ENCODE measurements around the gene PGF. TPM values are rescaled to one million over a fixed set of nuclear protein-coding genes. Genes with fewer than 3 reads are reported as not detected.

The PGF gene
- total and polyA plus RNA-seq, 4 donors: 7.6 to 33.7 (median 22.7) TPM

- Histone ChIP-seq H3K4me1 (ENCODE audit: control insufficient read depth in 1 of 2, insufficient read depth in 2 of 2, low read length in 2 of 2) (no peaks in the 10 kb centered on the region), H3K9me3 (ENCODE audit: control insufficient read depth, low read length) (no peaks in the 10 kb centered on the region), H3K36me3 (ENCODE audit: control insufficient read depth in 1 of 2, insufficient read depth in 2 of 2, low read length in 1 of 2) (no peaks in the 10 kb centered on the region), H3K27me3 (ENCODE audit: control insufficient read depth in 1 of 2, insufficient read depth in 2 of 2, low read length in 1 of 2) (no peaks in the 10 kb centered on the region), H3K27ac (ENCODE audit: low read depth in 1 of 2, low read length in 2 of 2) (no peak overlapping the region), H3K4me3 (ENCODE audit: low read length in 2 of 2) (no peak overlapping the region)
- intact Hi-C loops (cut with DNase I): loop anchor here (5.0 kb wide), 2 partner anchors 37 to 177 kb away; no protein-coding TSS in a partner anchor
- ATAC-seq (ENCODE audit: low FRiP score) (no peak), DNase-seq (no peak)
- 75 to 80% methylated on average over 9 to 10 of the region's 10 CpGs for WGBS, 2 donors
Measured at GRCh38 chr14:74910556-74910955, 44.8 kb downstream of the PGF start.

GRCh38 chr14:74909911-74910310 is 45.5 kb downstream of the PGF start:
- DNase-seq (no peak), ATAC-seq (ENCODE audit: low FRiP score) (no peak)
- Histone ChIP-seq H3K4me3 (ENCODE audit: low read length in 2 of 2) (no peak overlapping the region), H3K27me3 (ENCODE audit: control insufficient read depth in 1 of 2, insufficient read depth in 2 of 2, low read length in 1 of 2) (no peaks in the 10 kb centered on the region), H3K27ac (ENCODE audit: low read depth in 1 of 2, low read length in 2 of 2) (no peak overlapping the region), H3K4me1 (ENCODE audit: control insufficient read depth in 1 of 2, insufficient read depth in 2 of 2, low read length in 2 of 2) (no peaks in the 10 kb centered on the region), H3K9me3 (ENCODE audit: control insufficient read depth, low read length) (no peaks in the 10 kb centered on the region), H3K36me3 (ENCODE audit: control insufficient read depth in 1 of 2, insufficient read depth in 2 of 2, low read length in 1 of 2) (no peaks in the 10 kb centered on the region)
- intact Hi-C loops (cut with DNase I): loop anchor here (5.0 kb wide), 2 partner anchors 37 to 177 kb away; no protein-coding TSS in a partner anchor
- WGBS, 2 donors: 87 to 92% methylated on average over 9 to 10 of the region's 10 CpGs

- ATAC-seq (ENCODE audit: low FRiP score) (no peak), DNase-seq (no peak)
- Histone ChIP-seq H3K4me1 (ENCODE audit: control insufficient read depth in 1 of 2, insufficient read depth in 2 of 2, low read length in 2 of 2) (no peaks in the 10 kb centered on the region), H3K9me3 (ENCODE audit: control insufficient read depth, low read length) (no peaks in the 10 kb centered on the region), H3K27ac (ENCODE audit: low read depth in 1 of 2, low read length in 2 of 2) (no peak overlapping the region), H3K4me3 (ENCODE audit: low read length in 2 of 2) (no peak overlapping the region), H3K27me3 (ENCODE audit: control insufficient read depth in 1 of 2, insufficient read depth in 2 of 2, low read length in 1 of 2) (no peaks in the 10 kb centered on the region), H3K36me3 (ENCODE audit: control insufficient read depth in 1 of 2, insufficient read depth in 2 of 2, low read length in 1 of 2) (no peaks in the 10 kb centered on the region)
- 93% methylated on average over 14 of the region's 14 CpGs for WGBS, 2 donors
- intact Hi-C loops (cut with DNase I): no loop called here
Measured at GRCh38 chr14:74909501-74909900, 45.9 kb downstream of the PGF start.

- intact Hi-C loops (cut with DNase I): no loop called here
- H3K9me3 ChIP-seq (ENCODE audit: control insufficient read depth, low read length): no peaks in the 10 kb centered on the region
- H3K4me1 ChIP-seq (ENCODE audit: control insufficient read depth in 1 of 2, insufficient read depth in 2 of 2, low read length in 2 of 2): no peaks in the 10 kb centered on the region
- H3K36me3 ChIP-seq (ENCODE audit: control insufficient read depth in 1 of 2, insufficient read depth in 2 of 2, low read length in 1 of 2): no peaks in the 10 kb centered on the region
- 80 to 84% methylated on average over 9 of the region's 9 CpGs for WGBS, 2 donors
- H3K27ac ChIP-seq (ENCODE audit: low read depth in 1 of 2, low read length in 2 of 2): no peak overlapping the region
- DNase-seq (no peak), ATAC-seq (ENCODE audit: low FRiP score) (no peak)
- no peaks in the 10 kb centered on the region for H3K27me3 ChIP-seq (ENCODE audit: control insufficient read depth in 1 of 2, insufficient read depth in 2 of 2, low read length in 1 of 2)
- no peak overlapping the region for H3K4me3 ChIP-seq (ENCODE audit: low read length in 2 of 2)
Measured at GRCh38 chr14:74908861-74909341, 46.5 kb downstream of the PGF start.

GRCh38 chr14:74907744-74908143 is 47.7 kb downstream of the PGF start:
- Histone ChIP-seq H3K9me3 (ENCODE audit: control insufficient read depth, low read length) (no peaks in the 10 kb centered on the region), H3K36me3 (ENCODE audit: control insufficient read depth in 1 of 2, insufficient read depth in 2 of 2, low read length in 1 of 2) (peaks cover 0 to 3% of the 10 kb centered on the region in 2 donors), H3K4me3 (ENCODE audit: low read length in 2 of 2) (no peak overlapping the region), H3K27ac (ENCODE audit: low read depth in 1 of 2, low read length in 2 of 2) (no peak overlapping the region), H3K4me1 (ENCODE audit: control insufficient read depth in 1 of 2, insufficient read depth in 2 of 2, low read length in 2 of 2) (no peaks in the 10 kb centered on the region), H3K27me3 (ENCODE audit: control insufficient read depth in 1 of 2, insufficient read depth in 2 of 2, low read length in 1 of 2) (no peaks in the 10 kb centered on the region)
- ATAC-seq (ENCODE audit: low FRiP score): no peak
- DNase-seq: no peak
- intact Hi-C loops (cut with DNase I): no loop called here
- WGBS, 2 donors: 20 to 24% methylated on average over 6 of the region's 6 CpGs

GRCh38 chr14:74906925-74907521 is 48.4 kb downstream of the PGF start:
- WGBS, 2 donors: 82 to 85% methylated on average over 12 of the region's 12 CpGs
- no peaks in the 10 kb centered on the region for H3K4me1 ChIP-seq (ENCODE audit: control insufficient read depth in 1 of 2, insufficient read depth in 2 of 2, low read length in 2 of 2)
- intact Hi-C loops (cut with DNase I): no loop called here
- H3K9me3 ChIP-seq (ENCODE audit: control insufficient read depth, low read length): no peaks in the 10 kb centered on the region
- ATAC-seq (ENCODE audit: low FRiP score) (no peak), DNase-seq (no peak)
- no peaks in the 10 kb centered on the region for H3K27me3 ChIP-seq (ENCODE audit: control insufficient read depth in 1 of 2, insufficient read depth in 2 of 2, low read length in 1 of 2)
- no peak overlapping the region for H3K4me3 ChIP-seq (ENCODE audit: low read length in 2 of 2)
- no peak overlapping the region for H3K27ac ChIP-seq (ENCODE audit: low read depth in 1 of 2, low read length in 2 of 2)
- H3K36me3 ChIP-seq (ENCODE audit: control insufficient read depth in 1 of 2, insufficient read depth in 2 of 2, low read length in 1 of 2): peaks cover 0 to 6% of the 10 kb centered on the region in 2 donors

- DNase-seq (peak; percentile 79 to 94), ATAC-seq (ENCODE audit: low FRiP score) (peak; percentile 51)
- Histone ChIP-seq H3K4me3 (ENCODE audit: low read length in 2 of 2) (no peak overlapping the region), H3K27ac (ENCODE audit: low read depth in 1 of 2, low read length in 2 of 2) (no peak overlapping the region), H3K36me3 (ENCODE audit: control insufficient read depth in 1 of 2, insufficient read depth in 2 of 2, low read length in 1 of 2) (peaks cover 5 to 11% of the 10 kb centered on the region in 2 donors), H3K27me3 (ENCODE audit: control insufficient read depth in 1 of 2, insufficient read depth in 2 of 2, low read length in 1 of 2) (no peaks in the 10 kb centered on the region), H3K9me3 (ENCODE audit: control insufficient read depth, low read length) (no peaks in the 10 kb centered on the region), H3K4me1 (ENCODE audit: control insufficient read depth in 1 of 2, insufficient read depth in 2 of 2, low read length in 2 of 2) (no peaks in the 10 kb centered on the region)
- WGBS, 2 donors: 40 to 41% methylated on average over 14 of the region's 14 CpGs
- intact Hi-C loops (cut with DNase I): loop anchor here (2.0 kb wide), 1 partner anchor 45 kb away; no protein-coding TSS in a partner anchor
Measured at GRCh38 chr14:74905595-74906142, 49.7 kb downstream of the PGF start.

GRCh38 chr14:74904635-74905503 is 50.5 kb downstream of the PGF start:
- no peaks in the 10 kb centered on the region for H3K27me3 ChIP-seq (ENCODE audit: control insufficient read depth in 1 of 2, insufficient read depth in 2 of 2, low read length in 1 of 2)
- no peak overlapping the region for H3K4me3 ChIP-seq (ENCODE audit: low read length in 2 of 2)
- DNase-seq: no peak
- intact Hi-C loops (cut with DNase I): loop anchor here (2.0 kb wide), 1 partner anchor 44 kb away; no protein-coding TSS in a partner anchor
- peaks cover 5 to 15% of the 10 kb centered on the region in 2 donors for H3K36me3 ChIP-seq (ENCODE audit: control insufficient read depth in 1 of 2, insufficient read depth in 2 of 2, low read length in 1 of 2)
- no peak overlapping the region for H3K27ac ChIP-seq (ENCODE audit: low read depth in 1 of 2, low read length in 2 of 2)
- WGBS, 2 donors: 76 to 77% methylated on average over 6 of the region's 6 CpGs
- no peak for ATAC-seq (ENCODE audit: low FRiP score)
- H3K9me3 ChIP-seq (ENCODE audit: control insufficient read depth, low read length): no peaks in the 10 kb centered on the region
- H3K4me1 ChIP-seq (ENCODE audit: control insufficient read depth in 1 of 2, insufficient read depth in 2 of 2, low read length in 2 of 2): no peaks in the 10 kb centered on the region

Data from aorta (tissue), 5 donors.